Panc1 (cell line): ENCODE results near the gene MEGF6.

Experiments used
- CTCF ChIP-seq: fragments of 450-650 bp; IDR thresholded peaks from 2 replicates; pipeline ENCODE4 v1.5.1; 2017; ENCODE audit warnings: mild to moderate bottlenecking
- POLR2AphosphoS5 ChIP-seq: IDR thresholded peaks from 2 replicates; pipeline ENCODE4 v1.6.1; 2012; ENCODE audit warnings: mild to moderate bottlenecking, low read depth, low read length, moderate library complexity
- REST ChIP-seq, 2 experiments: IDR thresholded peaks; 2 replicates each; pipeline ENCODE4 v1.6.1; 2011 to 2012; ENCODE audit warnings: low read depth in 2 of 2, control low read depth in 1 of 2, low read length in 1 of 2, mild to moderate bottlenecking in 1 of 2, moderate library complexity in 1 of 2; ENCODE audit not compliant: insufficient read depth in 1 of 2
- SIN3A ChIP-seq: IDR thresholded peaks from 2 replicates; pipeline ENCODE4 v1.6.1; 2012; ENCODE audit warnings: low read depth, mild to moderate bottlenecking, low read length, moderate library complexity, borderline replicate concordance; ENCODE audit not compliant: insufficient read depth
- TCF7L2 ChIP-seq: IDR thresholded peaks from 2 replicates; pipeline ENCODE4 v1.6.1; 2011; ENCODE audit warnings: mild to moderate bottlenecking, low read depth, low read length, inconsistent platforms

GRCh38 chr1:3545363-3546047, 65.8 kb downstream of the MEGF6 start:
- TF ChIP-seq CTCF, result no peak
- no peak for TF ChIP-seq POLR2AphosphoS5
- TF ChIP-seq REST (IDR thresholded peaks at IDR 0.05; ENCODE audit: insufficient read depth in 1 of 2, low read depth in 2 of 2, low read length in 1 of 2), result no peak
- TF ChIP-seq TCF7L2, result no peak
- TF ChIP-seq SIN3A, result no peak
